ENCODE data around the gene AIPL1.

AIPL1 gene

GRCh38 chr17:6450926-6451832 lies 16.3 kb upstream of the AIPL1 start:
- DNase-seq (ENCODE audit: low read depth in 2 of 2) = no peak

- DNase-seq (ENCODE audit: low read depth in 2 of 2) = no peak
Measured at GRCh38 chr17:6449307-6449706, 14.4 kb upstream of the AIPL1 start.

- DNase-seq (ENCODE audit: low read depth in 2 of 2) = no peak
Measured at GRCh38 chr17:6448473-6448872, 13.6 kb upstream of the AIPL1 start.

GRCh38 chr17:6446516-6447100 lies 11.7 kb upstream of the AIPL1 start:
- no peak for DNase-seq (ENCODE audit: low read depth in 2 of 2)

- no peak for DNase-seq (ENCODE audit: low read depth in 2 of 2)
Measured at GRCh38 chr17:6444571-6445335, 9.8 kb upstream of the AIPL1 start.

GRCh38 chr17:6443692-6444570 lies 9.0 kb upstream of the AIPL1 start, which contains the start of gene PIMREG:
Gene PIMREG (plus strand): TSS chr17:6444455. CDS start chr17:6445111, 656 bp downstream.
- peak; percentile 91 to 96 for DNase-seq (ENCODE audit: low read depth in 2 of 2)

GRCh38 chr17:6442775-6443174 lies 7.9 kb upstream of the AIPL1 start:
- no peak for DNase-seq (ENCODE audit: low read depth in 2 of 2)

GRCh38 chr17:6439951-6440350 lies 5.0 kb upstream of the AIPL1 start:
- no peak for DNase-seq (ENCODE audit: low read depth in 2 of 2)

- no peak for DNase-seq (ENCODE audit: low read depth in 2 of 2)
Measured at GRCh38 chr17:6437956-6438355, 3.0 kb upstream of the AIPL1 start.

- no peak for DNase-seq (ENCODE audit: low read depth in 2 of 2)
Measured at GRCh38 chr17:6437466-6437865, 2.5 kb upstream of the AIPL1 start.

- DNase-seq (ENCODE audit: low read depth in 2 of 2) = peak; percentile 46 to 59
Measured at GRCh38 chr17:6435968-6436367, 1.0 kb upstream of the AIPL1 start.

- DNase-seq (ENCODE audit: low read depth in 2 of 2) = no peak
Measured at GRCh38 chr17:6430769-6431168, 4.2 kb downstream of the AIPL1 start.

GRCh38 chr17:6429266-6429665 lies 5.7 kb downstream of the AIPL1 start:
- no peak for DNase-seq (ENCODE audit: low read depth in 2 of 2)

GRCh38 chr17:6428207-6428965 lies 6.5 kb downstream of the AIPL1 start:
- no peak for DNase-seq (ENCODE audit: low read depth in 2 of 2)

GRCh38 chr17:6427279-6427781 lies 7.6 kb downstream of the AIPL1 start:
- DNase-seq (ENCODE audit: low read depth in 2 of 2) = peak; percentile 24 to 38

- no peak for DNase-seq (ENCODE audit: low read depth in 2 of 2)
Measured at GRCh38 chr17:6426356-6427101, 8.4 kb downstream of the AIPL1 start.

GRCh38 chr17:6425407-6425806 lies 9.5 kb downstream of the AIPL1 start:
- DNase-seq (ENCODE audit: low read depth in 2 of 2) = no peak

GRCh38 chr17:6423931-6424330 lies 11.0 kb downstream of the AIPL1 start:
- DNase-seq (ENCODE audit: low read depth in 2 of 2) = no peak

GRCh38 chr17:6422654-6423241 lies 12.2 kb downstream of the AIPL1 start:
- DNase-seq (ENCODE audit: low read depth in 2 of 2) = no peak

All from stimulated activated CD4-positive, alpha-beta T cell treated with anti-CD3 and anti-CD28 coated beads, Interleukin-4, amount 100 ng/mL, for 48 hours (primary cell).